ENCODE measurements around the gene FRYL.

GRCh38 chr4:48653217-48654014 lies 126.7 kb downstream of the FRYL start:
- no peak for TF ChIP-seq EZH2 (IDR thresholded peaks at IDR 0.05)
- no peak for TF ChIP-seq POLR2AphosphoS5 (IDR thresholded peaks at IDR 0.05; ENCODE audit: borderline replicate concordance, low read depth, low read length)
- TF ChIP-seq FOXP2 (optimal IDR thresholded peaks at IDR 0.05; ENCODE audit: control extremely low read depth, extremely low read length, insufficient read depth), result no peak

All from SK-N-MC (cell line).